Measurements from ENCODE around the gene SNN. TPM values are rescaled to one million over a fixed set of nuclear protein-coding genes. Genes with fewer than 3 reads are reported as not detected.

Gene SNN
- total and polyA plus RNA-seq, 2 of the 8 experiments (the other 6 are each of a cell fraction or from before 2014, with no cell fraction given) = 37.4 to 66.9 TPM

GRCh38 chr16:11630768-11631056, 37.5 kb upstream of the SNN start:
- FAIRE-seq (no peak), DNase-seq (ENCODE audit: low read depth in 1 of 2, low spot score in 2 of 2) (no peak)
- no peak overlapping the region for H2AFZ ChIP-seq (ENCODE audit: low read length)
- no peaks in the 10 kb centered on the region for H3K9me3 ChIP-seq (ENCODE audit: insufficient read depth in 2 of 2, low read depth in 1 of 2, low read length in 1 of 2)
- H3K79me1 ChIP-seq (ENCODE audit: low read depth, low read length) = no peaks in the 10 kb centered on the region; the same call in 1 of the 2 replicates
- 89% methylated on average over 6 of the region's 6 CpGs; no CpG with 5 or more reads in 1 of the 2 experiments for WGBS, 2 experiments (ENCODE audit: extremely low coverage in 1 of 2, insufficient coverage in 1 of 2, insufficient read length in 1 of 2, insufficient replicate concordance in 2 of 2, low coverage in 1 of 2, low lambda C conversion rate in 2 of 2, missing lambda C conversion rate in 1 of 2)
- no peak overlapping the region for H3K4me2 ChIP-seq (ENCODE audit: insufficient read depth in 1 of 2, low read depth in 2 of 2, low read length in 2 of 2)
- no peak overlapping the region for H2BK15ac ChIP-seq (ENCODE audit: low read length)
- H3K9ac ChIP-seq (replicated peaks in 1 of 4; ENCODE audit: extremely low read depth in 1 of 4, low read depth in 3 of 4, low read length in 3 of 4) = no peak overlapping the region
- H3K4me3 ChIP-seq (ENCODE audit: extremely low read depth in 1 of 4, insufficient read depth in 2 of 4, low read depth in 3 of 4, low read length in 4 of 4) = no peak overlapping the region
- ChIA-PET POLR2A (ENCODE audit: partially characterized antibody) (interaction anchor here (1.0 to 2.8 kb wide), 3 partner anchors 10 to 93 kb away, joined by 3 to 7 read pairs (median 6); no protein-coding TSS in a partner anchor), CTCF (ENCODE audit: partially characterized antibody) (interaction anchor here (0.6 to 3.0 kb wide), 4 partner anchors 10 to 235 kb away, joined by 4 to 11 read pairs (median 5); no protein-coding TSS in a partner anchor)
- no peaks in the 10 kb centered on the region for H4K20me1 ChIP-seq (replicated peaks in 1 of 2; ENCODE audit: control insufficient read depth in 1 of 2, insufficient read depth in 2 of 2, low read length in 2 of 2)
- 0 out of 2 replicates have a peak, but pooled peaks cover under 1% of the 10 kb centered on the region for H3K23me2 ChIP-seq (ENCODE audit: low read depth, low read length)
- H3K79me2 ChIP-seq (ENCODE audit: control insufficient read depth in 1 of 2, insufficient read depth in 2 of 2, low read length in 2 of 2) = no peaks in the 10 kb centered on the region
- H4K8ac ChIP-seq (ENCODE audit: extremely low read depth, insufficient read depth, low read length) = no peak overlapping the region
- H3K36me3 ChIP-seq (ENCODE audit: control insufficient read depth in 2 of 4, insufficient read depth in 4 of 4, low read length in 3 of 4) = no peaks in the 10 kb centered on the region
- peaks cover 0 to 11% (median 7%) of the 10 kb centered on the region in 4 experiments; a peak in 6 of 7 replicates for H3K4me1 ChIP-seq (replicated peaks in 1 of 4; ENCODE audit: control insufficient read depth in 3 of 4, insufficient read depth in 4 of 4, low read length in 3 of 4)
- no peak overlapping the region for H3K56ac ChIP-seq (replicated peaks; ENCODE audit: insufficient read length, low read depth, low read length)
- no peak overlapping the region for H2BK5ac ChIP-seq (ENCODE audit: low read depth, low read length)
- H3K4ac ChIP-seq (replicated peaks; ENCODE audit: insufficient read length, low read depth, low read length) = no peak overlapping the region
- no peak overlapping the region for H3K23ac ChIP-seq (ENCODE audit: insufficient read length)
- H2BK120ac ChIP-seq (replicated peaks; ENCODE audit: low read depth, low read length) = no peak overlapping the region
- H3K27ac ChIP-seq (ENCODE audit: low read depth, low read length) = no peak overlapping the region
- TF ChIP-seq TCF12 (IDR thresholded peaks at IDR 0.05; ENCODE audit: low read depth, low read length) (no peak), CTBP2 (IDR thresholded peaks at IDR 0.05; ENCODE audit: borderline replicate concordance, insufficient read depth, insufficient read length, low read length) (no peak), FOSL1 (IDR thresholded peaks at IDR 0.05; ENCODE audit: insufficient read depth, low read depth, low read length) (no peak), GTF2F1 (IDR thresholded peaks at IDR 0.05; ENCODE audit: borderline replicate concordance, low read depth, low read length) (no peak), SP4 (IDR thresholded peaks at IDR 0.05; ENCODE audit: low read length) (no peak), TAF7 (optimal IDR thresholded peaks at IDR 0.05; ENCODE audit: borderline replicate concordance, low read depth, low read length) (no peak), EGR1 (IDR thresholded peaks at IDR 0.05; ENCODE audit: borderline replicate concordance, low read depth, low read length) (no peak), SIX5 (IDR thresholded peaks at IDR 0.05; ENCODE audit: low read depth, low read length) (no peak), BRCA1 (IDR thresholded peaks at IDR 0.05; ENCODE audit: low read depth, low read length) (no peak), RBBP5 (IDR thresholded peaks at IDR 0.05; ENCODE audit: borderline replicate concordance, low read depth, low read length) (no peak), MAFK (IDR thresholded peaks at IDR 0.05; ENCODE audit: low read depth, low read length) (no peak)
- TF ChIP-seq, protein P1, sequence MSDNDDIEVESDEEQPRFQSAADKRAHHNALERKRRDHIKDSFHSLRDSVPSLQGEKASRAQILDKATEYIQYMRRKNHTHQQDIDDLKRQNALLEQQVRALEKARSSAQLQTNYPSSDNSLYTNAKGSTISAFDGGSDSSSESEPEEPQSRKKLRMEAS (IDR thresholded peaks at IDR 0.05) = no peak
- H2BK20ac ChIP-seq (ENCODE audit: low read length) = no peak overlapping the region
- H3K27me3 ChIP-seq (replicated peaks in 1 of 4; ENCODE audit: control insufficient read depth in 3 of 4, extremely low read depth in 1 of 4, insufficient read depth in 3 of 4, low read length in 3 of 4) = no peaks in the 10 kb centered on the region
- H2BK12ac ChIP-seq (ENCODE audit: low read depth, low read length) = no peak overlapping the region
- H2AK5ac ChIP-seq (ENCODE audit: low read depth, low read length) = no peak overlapping the region
- no peak overlapping the region for H4K91ac ChIP-seq (replicated peaks; ENCODE audit: insufficient read length, low read length)
- no peak overlapping the region for H3K18ac ChIP-seq (ENCODE audit: extremely low read depth, low read length)
- no peak overlapping the region for H4K5ac ChIP-seq (ENCODE audit: insufficient read length, low read depth, low read length)
- H3K14ac ChIP-seq (ENCODE audit: insufficient read length) = no peak overlapping the region
